ENCODE results near the gene STK11.

The STK11 gene

GRCh38 chr19:1224047-1224825 lies 18.7 kb downstream of the STK11 start:
- H3K4me3 ChIP-seq (ENCODE audit: low read depth, low read length), result no peak overlapping the region

- no peak overlapping the region for H3K4me3 ChIP-seq (ENCODE audit: low read depth, low read length)
These were observed 19.3 kb downstream of the STK11 start for GRCh38 chr19:1224847-1225246.

- H3K4me3 ChIP-seq (ENCODE audit: low read depth, low read length), result no peak overlapping the region
These were observed 20.1 kb downstream of the STK11 start for GRCh38 chr19:1225440-1226226.

- no peak overlapping the region for H3K4me3 ChIP-seq (ENCODE audit: low read depth, low read length)
These were observed 20.6 kb downstream of the STK11 start for GRCh38 chr19:1226227-1226518.

- no peak overlapping the region for H3K4me3 ChIP-seq (ENCODE audit: low read depth, low read length)
These were observed 21.1 kb downstream of the STK11 start for GRCh38 chr19:1226522-1227303.

GRCh38 chr19:1227304-1228054 lies 21.9 kb downstream of the STK11 start:
- no peak overlapping the region for H3K4me3 ChIP-seq (ENCODE audit: low read depth, low read length)

- H3K4me3 ChIP-seq (ENCODE audit: low read depth, low read length), result no peak overlapping the region
These were observed 22.8 kb downstream of the STK11 start for GRCh38 chr19:1228161-1228957.

- no peak overlapping the region for H3K4me3 ChIP-seq (ENCODE audit: low read depth, low read length)
These were observed 23.7 kb downstream of the STK11 start for GRCh38 chr19:1229056-1229923.

GRCh38 chr19:1229924-1230782 lies 24.6 kb downstream of the STK11 start:
- no peak overlapping the region for H3K4me3 ChIP-seq (ENCODE audit: low read depth, low read length)

GRCh38 chr19:1230783-1231489 lies 25.4 kb downstream of the STK11 start:
- H3K4me3 ChIP-seq (ENCODE audit: low read depth, low read length), result no peak overlapping the region

- H3K4me3 ChIP-seq (ENCODE audit: low read depth, low read length), result no peak overlapping the region
These were observed 26.4 kb downstream of the STK11 start for GRCh38 chr19:1231729-1232637.

- H3K4me3 ChIP-seq (ENCODE audit: low read depth, low read length), result no peak overlapping the region
These were observed 27.1 kb downstream of the STK11 start for GRCh38 chr19:1232652-1233072.

GRCh38 chr19:1233115-1233667 lies 27.6 kb downstream of the STK11 start:
- H3K4me3 ChIP-seq (ENCODE audit: low read depth, low read length), result no peak overlapping the region

GRCh38 chr19:1234051-1234954 lies 28.7 kb downstream of the STK11 start:
- no peak overlapping the region for H3K4me3 ChIP-seq (ENCODE audit: low read depth, low read length)

- no peak overlapping the region for H3K4me3 ChIP-seq (ENCODE audit: low read depth, low read length)
These were observed 29.4 kb downstream of the STK11 start for GRCh38 chr19:1234955-1235380.
